HG03354 (cell line): Measurements from ENCODE around the gene HTT-AS.
"Not testable (repeated sequence)": the region's sequence is repeated elsewhere in the genome, so short reads cannot be mapped to it uniquely, and the experiment has no call there.

Experiments
- ATAC-seq: cut with Tn5 transposase; IDR thresholded peaks from one replicate; pipeline ENCODE4 v1.9.1; 2021; ENCODE audit warnings: mild to moderate bottlenecking; ENCODE audit not compliant: unreplicated experiment, poor library complexity, severe bottlenecking

The HTT-AS gene

GRCh38 chr4:3094701-3095100, 20.4 kb upstream of the HTT-AS start:
- ATAC-seq, result not testable (repeated sequence)

DNA sequence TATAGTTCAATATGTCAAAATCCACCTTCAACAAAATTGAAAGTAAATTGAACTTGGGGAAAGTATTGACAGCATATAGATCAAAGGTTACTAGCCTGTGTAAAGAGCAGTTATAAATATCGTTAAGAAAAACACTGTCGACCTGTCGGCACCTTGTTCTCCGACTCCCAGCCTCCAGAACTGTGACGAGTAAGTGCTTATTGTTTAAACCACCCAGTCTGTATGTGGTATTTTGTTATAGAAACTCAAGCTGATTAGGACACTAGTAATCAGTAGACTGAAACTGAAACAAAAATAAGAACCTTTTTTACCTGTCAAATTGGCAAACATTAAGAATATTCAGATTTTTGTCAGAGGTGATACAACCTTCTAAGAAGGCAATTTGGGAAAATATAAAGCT, 17.1 kb upstream of the HTT-AS start:
- no peak for ATAC-seq

DNA sequence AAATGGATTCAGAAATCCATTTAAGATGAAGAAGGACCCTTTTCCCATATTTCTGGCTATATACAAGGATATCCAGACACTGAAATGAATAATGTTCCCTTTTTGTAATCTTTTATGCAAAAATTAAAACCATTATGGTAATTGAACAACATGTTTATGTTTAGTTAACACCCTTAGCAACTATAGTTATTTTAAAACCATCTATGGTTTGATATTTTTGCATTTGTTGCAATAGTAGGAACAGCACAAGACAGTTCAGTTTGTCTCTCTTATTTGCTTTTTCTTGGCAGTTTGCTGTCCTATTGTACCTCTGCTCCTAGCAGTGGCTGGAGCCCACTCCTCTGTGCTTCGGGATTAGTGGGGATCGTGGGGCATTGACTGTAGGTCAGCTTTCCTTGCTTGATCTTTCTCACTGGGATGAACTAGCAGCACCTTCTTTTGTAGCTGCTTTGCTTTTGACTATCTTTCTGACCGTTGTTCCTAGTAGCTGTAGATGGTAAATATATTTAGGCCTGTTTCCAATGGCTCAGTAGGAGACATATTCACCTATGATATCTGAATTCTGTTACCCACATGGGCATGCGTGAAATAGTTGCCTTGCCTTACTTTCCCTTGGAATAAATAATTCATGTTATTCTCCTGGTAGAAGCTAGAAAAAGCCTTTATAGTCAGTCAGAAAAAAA, 12.9 kb upstream of the HTT-AS start:
- no peak for ATAC-seq

DNA sequence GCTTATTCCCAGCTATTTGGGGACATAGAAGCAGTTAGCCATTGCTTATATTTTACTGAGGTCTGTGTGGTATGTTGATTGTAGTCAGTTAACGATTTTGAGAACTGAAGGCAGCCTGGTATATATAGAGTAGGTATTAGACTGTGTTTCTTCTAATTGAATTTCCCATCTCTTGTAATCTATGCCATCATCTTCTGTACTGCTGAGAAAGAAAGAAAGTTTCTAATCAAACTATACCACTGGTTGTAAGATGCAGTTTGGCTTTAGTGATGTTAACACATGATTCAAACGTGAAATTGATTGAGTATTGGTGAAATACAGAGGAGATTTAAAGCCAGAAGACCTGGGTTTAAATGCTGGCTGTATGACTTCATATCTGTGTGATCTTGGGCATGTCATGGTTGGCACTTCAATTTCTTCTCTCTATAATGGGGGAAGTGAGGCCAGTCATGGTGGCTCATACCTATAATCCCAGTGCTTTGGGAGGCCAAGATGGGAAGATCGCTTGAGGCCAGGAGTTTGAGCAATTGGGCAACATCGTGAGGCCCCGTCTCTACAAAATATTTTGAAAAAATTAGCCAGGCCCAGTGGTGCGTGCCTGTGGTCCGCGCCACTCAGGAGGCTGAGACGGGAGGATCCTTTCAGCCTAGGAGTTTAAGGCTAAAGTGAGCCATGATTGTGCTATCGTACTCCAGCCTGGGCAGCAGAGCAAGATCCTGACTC, 11.8 kb upstream of the HTT-AS start:
- ATAC-seq, result peak; percentile 24

DNA sequence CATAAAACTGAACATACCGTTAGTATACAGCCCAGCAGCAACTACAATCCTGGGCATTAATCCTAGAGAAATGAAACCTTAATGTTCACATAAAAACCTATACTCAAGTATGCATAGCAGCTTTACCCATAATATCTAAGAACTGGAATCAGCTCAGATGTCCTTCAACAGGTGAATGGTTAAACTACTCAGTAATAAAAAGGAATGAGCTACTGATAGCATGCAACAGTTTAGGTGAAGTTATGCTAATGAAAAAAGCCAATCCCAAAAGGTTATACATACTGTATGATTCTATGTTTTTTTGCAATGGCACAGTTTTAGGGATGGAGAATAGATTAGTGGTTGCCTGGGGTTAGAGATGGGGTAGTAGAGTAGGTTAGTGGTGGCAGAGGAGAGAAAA, 9.4 kb upstream of the HTT-AS start:
- ATAC-seq, result no peak

- ATAC-seq, result no peak
These were observed 8.7 kb upstream of the HTT-AS start for GRCh38 chr4:3082925-3083515.

DNA sequence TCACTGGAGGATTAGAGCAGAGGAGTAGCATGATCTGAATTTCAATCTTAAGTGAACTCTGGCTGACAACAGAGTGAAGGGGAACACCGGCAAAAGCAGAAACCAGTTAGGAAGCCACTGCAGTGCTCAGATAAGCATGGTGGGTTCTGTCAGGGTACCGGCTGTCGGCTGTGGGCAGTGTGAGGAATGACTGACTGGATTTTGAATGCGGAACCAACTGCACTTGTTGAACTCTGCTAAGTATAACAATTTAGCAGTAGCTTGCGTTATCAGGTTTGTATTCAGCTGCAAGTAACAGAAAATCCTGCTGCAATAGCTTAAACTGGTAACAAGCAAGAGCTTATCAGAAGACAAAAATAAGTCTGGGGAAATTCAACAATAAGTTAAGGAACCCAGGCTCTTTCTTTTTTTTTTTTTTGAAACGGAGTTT, 5.4 kb upstream of the HTT-AS start:
- peak; percentile 27 for ATAC-seq

- ATAC-seq, result peak; percentile 30
These were observed 3.5 kb upstream of the HTT-AS start for GRCh38 chr4:3077796-3078195.

DNA sequence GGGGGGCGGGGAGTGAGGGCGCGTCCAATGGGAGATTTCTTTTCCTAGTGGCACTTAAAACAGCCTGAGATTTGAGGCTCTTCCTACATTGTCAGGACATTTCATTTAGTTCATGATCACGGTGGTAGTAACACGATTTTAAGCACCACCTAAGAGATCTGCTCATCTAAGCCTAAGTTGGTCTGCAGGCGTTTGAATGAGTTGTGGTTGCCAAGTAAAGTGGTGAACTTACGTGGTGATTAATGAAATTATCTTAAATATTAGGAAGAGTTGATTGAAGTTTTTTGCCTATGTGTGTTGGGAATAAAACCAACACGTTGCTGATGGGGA, 1.3 kb upstream of the HTT-AS start:
- no peak for ATAC-seq

- ATAC-seq, result peak; percentile 18
These were observed 711 bp upstream of the HTT-AS start for GRCh38 chr4:3074846-3075651.

DNA sequence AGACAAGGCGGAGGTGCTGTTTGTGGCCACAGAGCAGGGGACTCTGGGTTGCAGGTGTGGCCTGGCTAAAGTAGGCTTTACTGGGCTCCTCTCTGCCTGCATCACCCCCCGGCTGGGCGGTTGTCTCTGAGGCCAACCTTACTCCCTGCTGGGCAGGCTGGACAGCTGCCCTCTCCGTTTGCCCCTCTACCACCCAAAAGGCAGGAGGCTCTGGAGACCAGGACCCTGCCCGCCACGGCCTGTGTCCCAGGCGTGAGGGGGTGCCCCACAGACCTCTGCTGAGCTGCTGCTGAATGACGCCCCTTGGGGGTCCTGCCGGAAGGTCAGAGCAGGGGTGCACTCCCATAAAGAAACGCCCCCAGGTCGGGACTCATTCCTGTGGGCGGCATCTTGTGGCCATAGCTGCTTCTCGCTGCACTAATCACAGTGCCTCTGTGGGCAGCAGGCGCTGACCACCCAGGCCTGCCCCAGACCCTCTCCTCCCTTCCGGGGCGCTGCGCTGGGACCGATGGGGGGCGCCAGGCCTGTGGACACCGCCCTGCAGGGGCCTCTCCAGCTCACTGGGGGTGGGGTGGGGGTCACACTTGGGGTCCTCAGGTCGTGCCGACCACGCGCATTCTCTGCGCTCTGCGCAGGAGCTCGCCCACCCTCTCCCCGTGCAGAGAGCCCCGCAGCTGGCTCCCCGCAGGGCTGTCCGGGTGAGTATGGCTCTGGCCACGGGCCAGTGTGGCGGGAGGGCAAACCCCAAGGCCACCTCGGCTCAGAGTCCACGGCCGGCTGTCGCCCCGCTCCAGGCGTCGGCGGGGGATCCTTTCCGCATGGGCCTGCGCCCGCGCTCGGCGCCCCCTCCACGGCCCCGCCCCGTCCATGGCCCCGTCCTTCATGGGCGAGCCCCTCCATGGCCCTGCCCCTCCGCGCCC, 920 bp downstream of the HTT-AS start:
- peak; percentile 18 for ATAC-seq

GRCh38 chr4:3071811-3072210, 2.5 kb downstream of the HTT-AS start:
- ATAC-seq, result no peak

GRCh38 chr4:3070709-3071500, 3.4 kb downstream of the HTT-AS start:
- no peak for ATAC-seq

DNA sequence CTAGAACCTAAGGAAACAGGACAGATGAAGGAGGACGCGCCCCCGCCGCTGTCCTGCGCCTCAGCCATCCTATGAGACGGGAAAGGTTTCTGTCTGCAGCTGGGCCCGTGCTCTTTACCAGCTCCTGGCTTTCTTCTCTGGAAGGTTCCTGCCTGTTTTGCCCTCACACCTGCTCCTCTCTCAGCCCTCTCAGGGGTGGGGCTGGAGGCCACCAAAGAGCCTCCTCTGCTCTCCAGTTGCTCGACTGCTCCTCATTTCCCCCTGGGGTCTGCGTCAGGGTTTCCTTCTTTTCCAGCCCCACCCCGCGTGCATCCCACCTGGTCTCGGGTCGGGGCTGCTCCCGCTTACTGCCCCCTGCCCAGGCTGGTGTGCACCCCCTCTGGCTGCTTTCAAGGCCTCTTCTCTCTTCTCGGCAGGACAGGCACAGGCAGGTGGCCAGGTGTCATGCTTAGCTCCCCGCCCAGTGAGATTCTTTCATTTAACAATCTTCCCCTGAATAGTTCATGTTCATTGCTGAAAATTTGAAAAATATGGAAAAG, 4.6 kb downstream of the HTT-AS start:
- no peak for ATAC-seq

- no peak for ATAC-seq
These were observed 6.8 kb downstream of the HTT-AS start for GRCh38 chr4:3067473-3068001.

- ATAC-seq, result no peak
These were observed 7.4 kb downstream of the HTT-AS start for GRCh38 chr4:3066836-3067400.

DNA sequence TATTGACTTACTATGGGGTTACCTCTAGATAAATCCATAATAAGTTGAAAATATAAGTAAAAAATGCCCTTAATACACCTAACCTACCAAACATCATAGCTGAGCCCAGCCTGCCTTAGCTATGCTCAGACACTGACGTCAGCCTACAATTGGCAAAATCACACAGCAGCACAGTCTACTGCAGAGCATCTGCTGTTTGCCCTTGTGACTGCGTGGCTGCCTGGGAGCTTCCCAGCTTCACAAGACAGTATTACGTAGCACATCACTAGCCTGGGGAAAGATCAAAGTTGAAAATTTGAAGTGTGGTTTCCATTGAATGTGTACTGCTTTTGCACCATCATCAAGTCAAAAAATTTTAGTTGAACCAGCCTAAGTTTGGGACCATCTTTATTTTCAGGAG, 8.8 kb downstream of the HTT-AS start:
- no peak for ATAC-seq

DNA sequence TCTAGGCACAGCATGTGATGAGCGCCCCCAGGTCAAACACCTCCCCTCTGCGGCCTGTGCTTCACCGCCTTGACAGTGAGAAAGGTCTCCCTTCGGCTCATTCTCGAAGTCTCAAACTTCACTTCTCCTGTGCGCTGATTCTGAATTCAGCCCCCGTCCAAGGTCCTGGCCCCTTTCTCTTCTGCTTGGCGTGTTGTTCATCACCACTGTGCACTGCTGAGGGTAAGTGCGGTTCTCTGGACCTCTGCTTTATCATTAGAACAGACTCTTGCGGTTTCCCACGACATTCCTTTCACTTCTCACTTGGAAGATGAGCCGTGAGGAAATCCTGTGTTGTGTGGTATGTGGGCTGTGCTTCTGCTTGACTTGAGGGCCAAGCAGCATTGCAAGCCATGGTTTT, 11.9 kb downstream of the HTT-AS start:
- no peak for ATAC-seq
